Measurements from ENCODE around the gene CNTNAP2. TPM values are rescaled to one million over a fixed set of nuclear protein-coding genes. Genes with fewer than 3 reads are reported as not detected.

The CNTNAP2 gene
- total and polyA plus RNA-seq, 2 of the 8 experiments (the other 6 are each of a cell fraction or from before 2014, with no cell fraction given), result 27.9 to 71.0 TPM

- Histone ChIP-seq H3K4me2 (ENCODE audit: insufficient read depth in 1 of 2, low read depth in 2 of 2, low read length in 2 of 2) (peak overlapping the region; percentile 33 to 82; a peak in 2 of 4 replicates), H3K56ac (replicated peaks; ENCODE audit: insufficient read length, low read depth, low read length) (no peak overlapping the region), H3K4me1 (replicated peaks in 1 of 4; ENCODE audit: control insufficient read depth in 3 of 4, insufficient read depth in 4 of 4, low read length in 3 of 4) (peaks cover 0 to 11% (median 7%) of the 10 kb centered on the region in 4 experiments; a peak in 4 of 7 replicates), H2BK12ac (ENCODE audit: low read depth, low read length) (peak overlapping the region; percentile 96; the same call in 1 of the 2 replicates), H3K27me3 (replicated peaks in 1 of 4; ENCODE audit: control insufficient read depth in 3 of 4, extremely low read depth in 1 of 4, insufficient read depth in 3 of 4, low read length in 3 of 4) (no peaks in the 10 kb centered on the region), H3K9me3 (ENCODE audit: insufficient read depth in 2 of 2, low read depth in 1 of 2, low read length in 1 of 2) (no peaks in the 10 kb centered on the region), H2BK5ac (ENCODE audit: low read depth, low read length) (peak overlapping the region; percentile 100), H3K4ac (replicated peaks; ENCODE audit: insufficient read length, low read depth, low read length) (peak overlapping the region; percentile 99), H3K36me3 (ENCODE audit: control insufficient read depth in 2 of 4, insufficient read depth in 4 of 4, low read length in 3 of 4) (peaks cover 0 to 6% (median 0%) of the 10 kb centered on the region in 4 experiments; a peak in 1 of 8 replicates), H4K20me1 (replicated peaks in 1 of 2; ENCODE audit: control insufficient read depth in 1 of 2, insufficient read depth in 2 of 2, low read length in 2 of 2) (peaks cover 0 to 2% of the 10 kb centered on the region in 2 experiments), H3K14ac (ENCODE audit: insufficient read length) (no peak overlapping the region), H3K9ac (replicated peaks in 1 of 4; ENCODE audit: extremely low read depth in 1 of 4, low read depth in 3 of 4, low read length in 3 of 4) (no peak overlapping the region; a peak in 1 of 7 replicates), H3K79me1 (ENCODE audit: low read depth, low read length) (no peaks in the 10 kb centered on the region), H4K91ac (replicated peaks; ENCODE audit: insufficient read length, low read length) (peak overlapping the region; percentile 97), H2BK15ac (ENCODE audit: low read length) (0 out of 2 replicates have a peak overlapping the region, but pooled peaks have one; percentile 53), H3K79me2 (ENCODE audit: control insufficient read depth in 1 of 2, insufficient read depth in 2 of 2, low read length in 2 of 2) (peaks cover 15 to 60% of the 10 kb centered on the region in 2 experiments), H3K23ac (ENCODE audit: insufficient read length) (no peak overlapping the region), H3K4me3 (ENCODE audit: extremely low read depth in 1 of 4, insufficient read depth in 2 of 4, low read depth in 3 of 4, low read length in 4 of 4) (peak overlapping the region in 2 of 4 experiments; percentile 79 to 83; a peak in 3 of 8 replicates), H2BK120ac (replicated peaks; ENCODE audit: low read depth, low read length) (peak overlapping the region; percentile 99), H2AFZ (ENCODE audit: low read length) (no peak overlapping the region), H3K18ac (ENCODE audit: extremely low read depth, low read length) (peak overlapping the region; percentile 95), H2BK20ac (ENCODE audit: low read length) (peak overlapping the region; percentile 100), H2AK5ac (ENCODE audit: low read depth, low read length) (peak overlapping the region; percentile 100), H4K8ac (ENCODE audit: extremely low read depth, insufficient read depth, low read length) (no peak overlapping the region), H4K5ac (ENCODE audit: insufficient read length, low read depth, low read length) (peak overlapping the region; percentile 85), H3K27ac (ENCODE audit: low read depth, low read length) (peak overlapping the region; percentile 47; the same call in 1 of the 2 replicates), H3K23me2 (ENCODE audit: low read depth, low read length) (peaks cover 3% of the 10 kb centered on the region; the same call in 1 of the 2 replicates)
- no peak for FAIRE-seq
- ChIA-PET POLR2A (ENCODE audit: partially characterized antibody) (interaction anchor here (0.8 to 1.5 kb wide), 4 partner anchors 11 to 18 kb away, joined by 3 to 5 read pairs (median 4); no protein-coding TSS in a partner anchor), CTCF (ENCODE audit: partially characterized antibody) (no interaction called here)
- no peak for DNase-seq (ENCODE audit: low read depth in 1 of 2, low spot score in 2 of 2)
- WGBS, 2 experiments (ENCODE audit: extremely low coverage in 1 of 2, insufficient coverage in 1 of 2, insufficient read length in 1 of 2, insufficient replicate concordance in 2 of 2, low coverage in 1 of 2, low lambda C conversion rate in 2 of 2, missing lambda C conversion rate in 1 of 2), result 18% methylated on average over 2 of the region's 2 CpGs; no CpG with 5 or more reads in 1 of the 2 experiments
- TF ChIP-seq CHD2 (IDR thresholded peaks at IDR 0.05; ENCODE audit: low read length), result no peak
- no peak for TF ChIP-seq POU5F1 (IDR thresholded peaks at IDR 0.05; ENCODE audit: low read depth, low read length)
- TF ChIP-seq KDM1A (IDR thresholded peaks at IDR 0.05; ENCODE audit: borderline replicate concordance, low read length), result no peak
- TF ChIP-seq KDM5A (IDR thresholded peaks at IDR 0.05; ENCODE audit: low read length), result no peak
- no peak for TF ChIP-seq CBX8 (IDR thresholded peaks at IDR 0.05; ENCODE audit: borderline replicate concordance, low read depth, low read length)
- TF ChIP-seq RAD21 (IDR thresholded peaks at IDR 0.05 in 1 of 2, conservative IDR thresholded peaks at IDR 0.05 in 1 of 2; ENCODE audit: low read depth in 2 of 2, low read length in 2 of 2), result no peak
- no peak for TF ChIP-seq NANOG (IDR thresholded peaks at IDR 0.05; ENCODE audit: insufficient read depth, low read depth, low read length, poor library complexity, severe bottlenecking)
- no peak for TF ChIP-seq BACH1 (IDR thresholded peaks at IDR 0.05; ENCODE audit: low read length)
- TF ChIP-seq KDM4A (IDR thresholded peaks at IDR 0.05; ENCODE audit: low read depth, low read length, severe bottlenecking), result no peak
- TF ChIP-seq MAFK (IDR thresholded peaks at IDR 0.05; ENCODE audit: low read depth, low read length), result no peak
- no peak for TF ChIP-seq SP4 (IDR thresholded peaks at IDR 0.05; ENCODE audit: low read length)
- TF ChIP-seq FOSL1 (IDR thresholded peaks at IDR 0.05; ENCODE audit: insufficient read depth, low read depth, low read length), result no peak
- no peak for TF ChIP-seq EP300 (IDR thresholded peaks at IDR 0.05; ENCODE audit: borderline replicate concordance in 1 of 2, low read depth in 2 of 2, low read length in 2 of 2)
These were observed 132.7 kb downstream of the CNTNAP2 start for GRCh38 chr7:146249272-146249671.
